GM21723 (cell line): ENCODE data around the gene TIMMDC1.
A peak's percentile ranks its signal among the peaks of the same experiment; 100 is the strongest.
"Not testable (repeated sequence)": the region's sequence is repeated elsewhere in the genome, so short reads cannot be mapped to it uniquely, and the experiment has no call there.

Source experiments
- ATAC-seq: cut with Tn5 transposase; IDR thresholded peaks from one replicate; pipeline ENCODE4 v1.9.1; 2021; ENCODE audit warnings: mild to moderate bottlenecking, moderate library complexity; ENCODE audit not compliant: unreplicated experiment

TIMMDC1 gene

DNA sequence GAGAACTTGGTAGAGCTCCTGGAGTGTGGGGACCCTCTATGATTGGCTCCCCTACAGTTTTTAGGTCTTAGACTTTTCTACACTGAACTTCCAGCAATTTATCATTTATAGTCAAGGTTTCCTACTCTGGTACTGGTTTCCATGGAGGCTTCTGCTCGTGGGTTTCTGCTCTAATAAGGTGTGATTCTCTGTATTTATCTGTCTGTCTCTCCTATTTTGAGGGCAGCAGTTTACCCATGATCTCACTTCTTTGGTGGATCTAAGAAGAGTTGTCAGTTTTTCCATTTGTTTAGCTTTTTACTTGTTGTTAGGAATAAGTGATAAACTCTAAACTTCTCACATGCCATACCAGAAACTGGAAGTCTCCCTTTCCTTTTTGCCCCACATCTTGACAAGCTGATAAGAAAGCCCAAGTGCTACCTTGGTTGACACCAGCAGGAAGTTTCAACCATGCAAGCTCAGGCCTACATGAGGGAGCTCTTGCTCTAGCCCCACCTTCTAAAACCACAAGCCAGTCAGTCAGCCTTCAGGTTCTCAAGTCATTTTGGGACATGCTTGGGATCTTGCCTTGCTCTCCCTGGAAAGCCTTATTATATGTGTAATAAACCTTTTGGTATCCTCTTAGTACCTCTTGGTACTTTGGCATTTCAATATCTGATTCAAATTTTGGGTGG is 10.0 kb downstream of the TIMMDC1 start:
- no peak for ATAC-seq

- no peak for ATAC-seq
Measured at GRCh38 chr3:119510690-119511089, 12.3 kb downstream of the TIMMDC1 start.

- ATAC-seq: no peak
Measured at GRCh38 chr3:119514637-119515036, 16.3 kb downstream of the TIMMDC1 start.

GRCh38 chr3:119517112-119517511 is 18.8 kb downstream of the TIMMDC1 start:
- no peak for ATAC-seq

DNA sequence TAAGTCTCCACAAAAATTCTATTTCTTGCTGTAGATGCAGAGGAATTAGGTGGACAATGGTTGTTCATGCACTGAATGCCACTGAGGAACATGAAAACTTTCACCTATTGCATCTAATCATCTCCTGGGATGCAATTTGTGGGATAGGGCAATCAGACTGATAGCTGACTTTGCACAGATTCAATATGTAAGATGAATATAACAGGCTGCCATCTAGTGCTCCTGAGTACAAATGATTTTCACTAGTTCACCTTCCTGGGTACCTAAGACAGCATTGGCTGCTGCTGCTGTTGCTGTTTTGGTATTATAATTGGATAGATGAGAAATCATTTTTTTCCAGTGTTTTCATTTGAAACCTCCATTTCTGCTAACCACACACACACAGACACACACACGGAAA is 19.7 kb downstream of the TIMMDC1 start:
- no peak for ATAC-seq

DNA sequence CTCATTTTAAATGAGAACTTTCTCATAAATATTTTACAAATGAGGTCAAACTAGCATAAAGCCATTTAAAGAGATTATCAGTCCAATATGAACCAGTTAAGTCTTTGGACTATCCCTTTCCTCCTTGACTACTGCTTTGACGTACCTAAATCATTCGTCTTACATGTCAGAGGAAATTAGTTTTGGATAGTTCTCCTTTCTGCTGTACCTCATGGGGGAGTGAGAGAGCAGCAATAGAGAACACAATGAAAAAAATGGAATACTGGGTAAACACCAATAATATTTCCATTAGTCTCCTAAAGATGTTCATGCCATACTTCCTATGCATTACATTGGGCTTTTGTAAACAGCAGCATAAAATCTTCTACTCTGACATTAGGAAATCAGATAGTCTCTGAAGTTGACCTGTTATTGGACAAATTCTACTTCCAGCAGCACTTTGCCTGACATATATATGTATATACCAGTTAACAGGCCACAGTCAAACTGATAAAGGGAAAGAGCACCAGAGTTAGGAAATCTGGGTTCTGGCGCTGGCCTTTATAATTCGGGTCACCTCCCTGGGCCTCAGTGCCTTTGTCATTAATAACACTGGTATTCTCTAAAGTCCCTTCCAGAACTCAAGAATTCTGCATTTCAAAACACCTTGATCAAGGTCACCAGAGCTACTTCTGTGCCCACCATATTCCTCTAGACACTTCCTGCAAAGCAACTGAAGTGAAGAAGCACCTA is 26.8 kb downstream of the TIMMDC1 start:
- no peak for ATAC-seq

GRCh38 chr3:119527714-119528113 is 29.4 kb downstream of the TIMMDC1 start:
- no peak for ATAC-seq

DNA sequence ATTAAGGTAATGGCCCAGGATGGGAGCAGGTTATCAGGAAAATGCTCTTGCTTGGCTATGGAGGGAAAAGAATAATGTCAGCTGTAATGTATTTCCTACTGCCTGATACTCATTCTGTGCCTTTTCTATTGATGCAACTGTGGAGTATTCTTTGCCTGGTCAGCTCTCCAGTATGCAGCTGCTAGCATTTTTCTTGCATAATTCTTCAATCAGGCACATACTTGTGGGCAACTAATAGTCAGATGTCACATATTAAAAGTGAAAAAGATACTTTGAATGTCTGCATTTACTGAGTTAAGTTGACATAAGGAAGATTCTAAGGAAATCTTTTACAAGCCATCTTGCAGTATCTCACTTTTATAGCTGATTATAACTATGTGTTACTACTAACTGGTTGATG is 31.5 kb downstream of the TIMMDC1 start:
- no peak for ATAC-seq

- no peak for ATAC-seq
Measured at GRCh38 chr3:119530456-119530855, 32.1 kb downstream of the TIMMDC1 start.

DNA sequence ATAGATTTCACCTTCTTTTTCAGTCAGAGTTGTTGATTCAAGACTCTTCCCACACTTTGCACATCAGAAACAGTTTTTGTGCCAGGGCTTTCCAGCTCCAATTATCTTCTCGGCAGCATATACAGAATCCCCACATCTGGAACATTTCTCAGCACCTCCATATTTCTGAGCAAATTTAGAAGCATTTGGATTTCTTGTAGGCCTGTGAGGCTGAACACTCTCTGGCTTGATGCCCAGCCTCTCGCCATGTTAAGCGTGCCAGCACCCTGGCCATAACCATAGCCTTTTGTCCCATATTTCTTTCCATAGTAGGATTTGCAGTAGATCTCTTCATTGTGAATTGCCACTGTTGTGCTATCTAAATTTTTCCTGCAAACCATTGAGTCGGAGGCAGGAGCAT is 32.8 kb downstream of the TIMMDC1 start:
- no peak for ATAC-seq

DNA sequence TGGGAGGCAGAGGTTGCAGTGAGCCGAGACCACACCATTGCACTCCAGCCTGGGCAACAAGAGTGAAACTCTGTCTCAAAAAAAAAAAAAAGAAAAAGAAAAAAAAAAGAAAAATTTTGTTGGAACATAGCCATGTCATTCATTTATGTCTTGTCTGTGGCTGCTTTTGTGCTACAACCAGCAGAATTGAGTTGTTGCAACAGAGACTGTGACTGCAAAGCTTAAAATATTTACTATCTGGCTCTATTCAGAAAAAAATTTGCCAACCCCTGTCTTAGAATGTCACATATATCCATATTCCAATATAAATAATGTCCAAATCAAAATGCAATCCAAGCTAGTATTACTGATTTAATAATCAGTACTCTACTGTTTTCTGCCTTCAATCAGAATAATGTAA is 35.9 kb downstream of the TIMMDC1 start:
- no peak for ATAC-seq

DNA sequence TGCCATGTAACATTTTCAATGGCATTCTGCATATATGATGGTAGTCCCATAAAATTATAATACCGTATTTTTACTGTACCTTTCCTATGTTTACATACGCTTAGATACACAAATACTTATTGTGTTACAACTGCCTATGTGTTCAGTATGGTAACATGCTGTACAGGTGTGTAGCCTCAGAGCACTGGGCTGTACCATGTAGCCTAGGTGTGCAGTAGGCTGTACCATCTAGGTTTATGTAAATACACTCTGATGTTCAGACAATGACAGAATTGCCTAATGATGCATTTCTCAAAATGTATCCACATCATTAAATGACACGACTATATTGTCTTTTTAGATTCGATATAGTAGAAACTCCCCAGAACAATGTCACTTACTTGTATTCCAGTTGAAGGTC is 38.4 kb downstream of the TIMMDC1 start:
- ATAC-seq: no peak

GRCh38 chr3:119538772-119539171 is 40.4 kb downstream of the TIMMDC1 start:
- ATAC-seq: no peak

- no peak for ATAC-seq
Measured at GRCh38 chr3:119541547-119541946, 43.2 kb downstream of the TIMMDC1 start.

DNA sequence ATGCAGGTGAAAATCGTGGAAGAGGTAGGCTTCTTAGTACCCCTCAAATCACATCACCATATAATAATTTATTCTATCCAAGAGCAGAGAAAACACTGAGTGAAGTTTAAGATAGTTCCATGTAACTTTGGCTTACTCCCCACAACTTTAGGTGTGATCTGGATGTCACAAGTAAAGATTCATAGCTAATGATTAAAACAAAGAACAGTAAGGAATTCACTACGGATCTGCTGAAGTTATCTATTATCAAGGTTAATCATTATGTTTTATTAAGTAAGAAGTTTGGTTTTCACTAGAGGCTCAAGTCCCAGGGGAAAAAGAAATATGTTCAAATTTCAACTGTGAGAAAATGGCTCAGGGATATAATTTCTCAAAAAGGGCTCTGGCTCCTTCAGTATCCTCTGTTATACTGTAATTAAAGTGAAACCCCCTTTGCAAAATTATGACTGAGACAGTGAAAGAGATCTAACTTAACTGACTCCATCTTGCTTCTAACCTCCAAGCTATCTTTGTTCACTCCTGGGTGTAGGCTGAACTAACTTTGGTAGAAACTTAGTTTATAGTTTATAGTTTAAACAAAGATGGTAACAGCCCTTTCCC is 43.9 kb downstream of the TIMMDC1 start:
- no peak for ATAC-seq

- no peak for ATAC-seq
Measured at GRCh38 chr3:119543147-119543546, 44.8 kb downstream of the TIMMDC1 start.

DNA sequence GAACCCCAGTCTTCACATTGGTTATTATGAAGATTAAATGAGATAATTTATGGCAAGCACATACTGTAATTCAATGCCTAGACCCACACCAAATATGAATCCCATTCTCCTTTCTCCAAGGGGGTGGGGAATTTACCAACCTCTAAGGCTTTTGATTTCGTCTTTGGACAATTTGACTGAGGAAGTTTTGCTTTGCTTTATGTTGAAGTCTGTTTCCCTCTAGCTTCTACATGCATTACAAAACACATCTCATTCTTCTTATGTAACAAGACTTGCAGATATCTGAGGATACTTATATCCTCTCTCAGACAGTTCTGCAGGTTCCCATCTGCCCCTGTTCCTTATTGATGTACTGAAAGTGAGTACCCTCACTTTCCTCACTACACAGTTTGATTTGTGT is 48.9 kb downstream of the TIMMDC1 start:
- ATAC-seq: no peak

DNA sequence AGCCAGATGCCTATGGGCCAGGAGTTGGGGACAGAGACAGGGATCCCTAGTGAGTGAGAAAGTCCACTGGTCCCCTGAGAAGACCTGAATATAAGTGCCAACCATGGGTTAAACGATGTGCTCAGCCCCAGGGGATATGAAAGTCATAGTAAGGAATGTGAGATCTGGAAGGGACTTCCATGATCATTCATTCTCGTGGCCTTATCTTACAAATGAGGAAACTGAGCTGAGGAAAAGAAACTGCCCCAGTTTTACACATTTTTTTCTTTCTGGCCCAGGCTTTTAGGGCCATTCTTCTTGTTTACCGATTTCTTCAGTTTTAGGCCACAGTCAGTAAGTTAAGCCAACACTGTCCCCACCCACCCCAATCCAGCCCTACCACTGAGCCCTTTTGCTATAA is 50.0 kb downstream of the TIMMDC1 start:
- ATAC-seq: no peak

DNA sequence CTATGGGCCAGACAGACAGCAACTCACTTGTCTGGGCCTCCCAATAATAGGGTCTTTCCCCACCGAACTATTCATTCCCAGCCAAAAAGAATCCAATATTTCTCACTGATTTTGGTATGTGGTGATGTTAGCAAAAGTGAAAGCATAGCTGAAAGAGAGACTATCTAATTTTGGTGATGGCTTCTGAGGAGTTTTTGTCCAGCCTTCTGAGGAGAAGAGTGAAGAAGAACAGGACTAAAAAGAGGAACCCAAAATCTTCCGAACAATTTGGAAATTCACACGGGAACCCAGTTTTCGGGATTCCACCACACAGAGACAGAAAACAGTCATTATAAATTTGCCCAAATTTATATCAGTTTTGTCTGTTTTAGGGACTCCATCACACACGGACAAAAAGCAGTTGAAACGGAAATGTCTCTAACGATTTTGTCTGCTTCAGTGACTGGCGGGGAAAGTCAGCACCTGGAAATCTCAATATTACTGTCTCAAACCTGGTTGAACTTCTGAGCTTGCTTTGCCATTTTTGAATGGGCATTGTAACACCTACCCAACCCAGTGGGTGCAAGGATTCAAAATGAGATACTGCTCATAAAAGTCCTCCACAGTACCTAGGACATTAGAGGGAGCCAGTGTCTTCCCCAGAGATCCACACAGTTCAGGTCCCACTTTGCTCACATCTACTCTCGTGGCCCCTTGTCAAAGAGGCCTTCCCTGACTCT is 52.0 kb downstream of the TIMMDC1 start:
- ATAC-seq: peak; percentile 37

GRCh38 chr3:119551598-119551997 is 53.3 kb downstream of the TIMMDC1 start:
- no peak for ATAC-seq

- ATAC-seq: not testable (repeated sequence)
Measured at GRCh38 chr3:119552928-119553327, 54.6 kb downstream of the TIMMDC1 start.
